ENCODE measurements around the gene XPO4. TPM values are rescaled to one million over a fixed set of nuclear protein-coding genes. Genes with fewer than 3 reads are reported as not detected.

Gene XPO4
- total and polyA plus RNA-seq, 10 of the 15 experiments (the other 5 are each of a cell fraction or from before 2014, with no cell fraction given): 3.6 to 24.9 (median 18.4) TPM

DNA sequence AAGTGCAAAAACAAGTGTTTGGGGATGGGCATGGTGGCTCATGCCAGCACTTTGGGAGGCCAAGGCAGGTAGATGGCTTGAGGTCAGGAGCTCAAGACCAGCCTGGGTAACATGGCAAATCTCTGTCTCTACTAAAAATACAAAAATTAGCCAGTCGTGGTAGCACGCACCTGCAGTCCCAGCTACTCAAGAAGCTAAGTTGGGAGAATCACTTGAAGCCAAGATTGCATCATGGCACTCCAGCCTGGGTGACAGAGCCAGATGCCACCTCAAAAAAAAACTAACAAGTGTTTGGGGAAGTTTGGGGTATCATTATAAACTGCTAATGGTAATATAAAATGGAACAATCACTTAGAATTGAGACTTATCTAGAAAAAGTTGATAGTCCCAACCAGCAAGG is 24.6 kb downstream of the XPO4 start:
- no peak for FAIRE-seq
- no TSS peak for BruUV-seq (replicated peaks)
- Histone ChIP-seq H3K79me2 (ENCODE audit: control insufficient read depth, insufficient read depth, low read length) (peaks cover 65% of the 10 kb centered on the region), H3K4me3 (no peak overlapping the region), H3K9ac (ENCODE audit: control insufficient read depth, insufficient read depth, low read length) (no peak overlapping the region), H2AFZ (ENCODE audit: control insufficient read depth, low read depth, low read length) (no peak overlapping the region), H4K20me1 (ENCODE audit: control insufficient read depth, insufficient read depth) (0 out of 2 replicates have a peak, but pooled peaks cover 3% of the 10 kb centered on the region), H3K27me3 (replicated peaks in 1 of 2; ENCODE audit: control insufficient read depth in 2 of 2, insufficient read depth in 2 of 2, low read length in 1 of 2) (no peaks in the 10 kb centered on the region), H3K27ac (ENCODE audit: control insufficient read depth, insufficient read depth) (no peak overlapping the region), H3K36me3 (ENCODE audit: control insufficient read depth in 2 of 2, insufficient read depth in 2 of 2, low read length in 1 of 2) (no peaks in the 10 kb centered on the region; a peak in 1 of 4 replicates), H3K4me2 (ENCODE audit: control insufficient read depth, insufficient read depth) (no peak overlapping the region), H3K4me1 (ENCODE audit: control insufficient read depth, insufficient read depth, low read length) (no peaks in the 10 kb centered on the region), H3K9me3 (replicated peaks; ENCODE audit: control insufficient read depth, insufficient read depth, low read length) (peaks cover 3% of the 10 kb centered on the region; the same call in 2 of the 3 replicates)
- no peak for DNase-seq (ENCODE audit: low read depth, low spot score)
- intact Hi-C loops (cut with micrococcal nuclease; ENCODE audit: unreplicated experiment) (no loop called here), in situ Hi-C loops (cut with MboI) (no loop called here)
- no peak for ATAC-seq
- TF ChIP-seq MEF2B (IDR thresholded peaks at IDR 0.05; ENCODE audit: partially characterized antibody, poor library complexity, severe bottlenecking) (no peak), CHD4 (IDR thresholded peaks at IDR 0.05) (no peak), RELB (IDR thresholded peaks at IDR 0.05; ENCODE audit: low read depth) (no peak), NR2F1 (conservative IDR thresholded peaks at IDR 0.05) (no peak), SREBF1 (IDR thresholded peaks at IDR 0.05; ENCODE audit: low read length) (no peak), KAT2A (conservative IDR thresholded peaks at IDR 0.05; ENCODE audit: control insufficient read depth, low read depth, low read length) (no peak), BCL11A (IDR thresholded peaks at IDR 0.05; ENCODE audit: low read depth, low read length) (no peak), HSF1 (IDR thresholded peaks at IDR 0.05; ENCODE audit: low read depth, low read length) (no peak), BHLHE40 (IDR thresholded peaks at IDR 0.05; ENCODE audit: borderline replicate concordance in 1 of 2, low read depth in 2 of 2, low read length in 1 of 2) (no peak)
- TF ChIP-seq, protein P1, sequence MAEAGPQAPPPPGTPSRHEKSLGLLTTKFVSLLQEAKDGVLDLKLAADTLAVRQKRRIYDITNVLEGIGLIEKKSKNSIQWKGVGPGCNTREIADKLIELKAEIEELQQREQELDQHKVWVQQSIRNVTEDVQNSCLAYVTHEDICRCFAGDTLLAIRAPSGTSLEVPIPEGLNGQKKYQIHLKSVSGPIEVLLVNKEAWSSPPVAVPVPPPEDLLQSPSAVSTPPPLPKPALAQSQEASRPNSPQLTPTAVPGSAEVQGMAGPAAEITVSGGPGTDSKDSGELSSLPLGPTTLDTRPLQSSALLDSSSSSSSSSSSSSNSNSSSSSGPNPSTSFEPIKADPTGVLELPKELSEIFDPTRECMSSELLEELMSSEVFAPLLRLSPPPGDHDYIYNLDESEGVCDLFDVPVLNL (IDR thresholded peaks at IDR 0.05; ENCODE audit: low read depth, low read length): no peak
- TF ChIP-seq, protein P2, sequence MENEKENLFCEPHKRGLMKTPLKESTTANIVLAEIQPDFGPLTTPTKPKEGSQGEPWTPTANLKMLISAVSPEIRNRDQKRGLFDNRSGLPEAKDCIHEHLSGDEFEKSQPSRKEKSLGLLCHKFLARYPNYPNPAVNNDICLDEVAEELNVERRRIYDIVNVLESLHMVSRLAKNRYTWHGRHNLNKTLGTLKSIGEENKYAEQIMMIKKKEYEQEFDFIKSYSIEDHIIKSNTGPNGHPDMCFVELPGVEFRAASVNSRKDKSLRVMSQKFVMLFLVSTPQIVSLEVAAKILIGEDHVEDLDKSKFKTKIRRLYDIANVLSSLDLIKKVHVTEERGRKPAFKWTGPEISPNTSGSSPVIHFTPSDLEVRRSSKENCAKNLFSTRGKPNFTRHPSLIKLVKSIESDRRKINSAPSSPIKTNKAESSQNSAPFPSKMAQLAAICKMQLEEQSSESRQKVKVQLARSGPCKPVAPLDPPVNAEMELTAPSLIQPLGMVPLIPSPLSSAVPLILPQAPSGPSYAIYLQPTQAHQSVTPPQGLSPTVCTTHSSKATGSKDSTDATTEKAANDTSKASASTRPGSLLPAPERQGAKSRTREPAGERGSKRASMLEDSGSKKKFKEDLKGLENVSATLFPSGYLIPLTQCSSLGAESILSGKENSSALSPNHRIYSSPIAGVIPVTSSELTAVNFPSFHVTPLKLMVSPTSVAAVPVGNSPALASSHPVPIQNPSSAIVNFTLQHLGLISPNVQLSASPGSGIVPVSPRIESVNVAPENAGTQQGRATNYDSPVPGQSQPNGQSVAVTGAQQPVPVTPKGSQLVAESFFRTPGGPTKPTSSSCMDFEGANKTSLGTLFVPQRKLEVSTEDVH (IDR thresholded peaks at IDR 0.05; ENCODE audit: low read depth, partially characterized antibody): no peak
- TF ChIP-seq, protein P3, sequence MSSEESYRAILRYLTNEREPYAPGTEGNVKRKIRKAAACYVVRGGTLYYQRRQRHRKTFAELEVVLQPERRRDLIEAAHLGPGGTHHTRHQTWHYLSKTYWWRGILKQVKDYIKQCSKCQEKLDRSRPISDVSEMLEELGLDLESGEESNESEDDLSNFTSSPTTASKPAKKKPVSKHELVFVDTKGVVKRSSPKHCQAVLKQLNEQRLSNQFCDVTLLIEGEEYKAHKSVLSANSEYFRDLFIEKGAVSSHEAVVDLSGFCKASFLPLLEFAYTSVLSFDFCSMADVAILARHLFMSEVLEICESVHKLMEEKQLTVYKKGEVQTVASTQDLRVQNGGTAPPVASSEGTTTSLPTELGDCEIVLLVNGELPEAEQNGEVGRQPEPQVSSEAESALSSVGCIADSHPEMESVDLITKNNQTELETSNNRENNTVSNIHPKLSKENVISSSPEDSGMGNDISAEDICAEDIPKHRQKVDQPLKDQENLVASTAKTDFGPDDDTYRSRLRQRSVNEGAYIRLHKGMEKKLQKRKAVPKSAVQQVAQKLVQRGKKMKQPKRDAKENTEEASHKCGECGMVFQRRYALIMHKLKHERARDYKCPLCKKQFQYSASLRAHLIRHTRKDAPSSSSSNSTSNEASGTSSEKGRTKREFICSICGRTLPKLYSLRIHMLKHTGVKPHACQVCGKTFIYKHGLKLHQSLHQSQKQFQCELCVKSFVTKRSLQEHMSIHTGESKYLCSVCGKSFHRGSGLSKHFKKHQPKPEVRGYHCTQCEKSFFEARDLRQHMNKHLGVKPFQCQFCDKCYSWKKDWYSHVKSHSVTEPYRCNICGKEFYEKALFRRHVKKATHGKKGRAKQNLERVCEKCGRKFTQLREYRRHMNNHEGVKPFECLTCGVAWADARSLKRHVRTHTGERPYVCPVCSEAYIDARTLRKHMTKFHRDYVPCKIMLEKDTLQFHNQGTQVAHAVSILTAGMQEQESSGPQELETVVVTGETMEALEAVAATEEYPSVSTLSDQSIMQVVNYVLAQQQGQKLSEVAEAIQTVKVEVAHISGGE (CRISPR knock-in tag; IDR thresholded peaks at IDR 0.05): no peak
- ChIA-PET POLR2A (interaction anchor here (0.9 kb wide), 1 partner anchor 24 kb away, joined by 3 read pairs; the partner anchor contains the start of gene XPO4), SMC1A (ENCODE audit: uncharacterized antibody, unreplicated experiment) (interaction anchor here (1.1 kb wide), 1 partner anchor 18 kb away, joined by 3 read pairs; no protein-coding TSS in a partner anchor), CTCF (interaction anchor here (1.0 kb wide), 1 partner anchor 8 kb away, joined by 3 read pairs; no protein-coding TSS in a partner anchor), RAD21 (ENCODE audit: unreplicated experiment) (no interaction called here)
- 100% methylated on average over 2 of the region's 2 CpGs for WGBS (ENCODE audit: insufficient coverage, insufficient replicate concordance, low lambda C conversion rate, missing lambda C conversion rate)

Data from GM12878 (cell line).